SU-DHL-6 (cell line): ENCODE measurements around the gene HDGFL3.
"Not testable (repeated sequence)": the region's sequence is repeated elsewhere in the genome, so short reads cannot be mapped to it uniquely, and the experiment has no call there.

ENCODE experiments used
- H2AFZ ChIP-seq: fragments of 200-600 bp; sonication (generic); 2 replicates; pipeline ENCODE4 v1.6.1; 2014; ENCODE audit warnings: low read depth, mild to moderate bottlenecking, moderate library complexity, mixed read lengths, antibody characterized with exemption, low read length; ENCODE audit not compliant: severe bottlenecking
- H3F3A ChIP-seq: fragments of 200-600 bp; shearing (Covaris generic); 2 replicates; pipeline ENCODE4 v1.6.0; 2016; ENCODE audit warnings: antibody characterized with exemption, mild to moderate bottlenecking; ENCODE audit not compliant: insufficient read depth
- H3K27ac ChIP-seq: fragments of 200-600 bp; sonication (generic); 2 replicates; pipeline ENCODE4 v1.5.1; 2016; ENCODE audit warnings: low read depth, mild to moderate bottlenecking, low read length, moderate library complexity, mixed read lengths
- H3K27me3 ChIP-seq: fragments of 200-600 bp; sonication (generic), shearing (Covaris generic); 2 replicates; pipeline ENCODE4 v1.6.0; 2014; ENCODE audit warnings: mild to moderate bottlenecking, low read length
- H3K36me3 ChIP-seq: fragments of 200-600 bp; sonication (generic); 2 replicates; pipeline ENCODE4 v1.6.1; 2014; ENCODE audit warnings: mild to moderate bottlenecking, low read length, mixed read lengths
- H3K4me2 ChIP-seq: fragments of 300-600, 200-600 bp; shearing (Covaris generic), sonication (generic); 2 replicates; pipeline ENCODE4 v1.6.0; 2014; ENCODE audit warnings: low read length, low read depth, mild to moderate bottlenecking; ENCODE audit not compliant: poor library complexity, severe bottlenecking
- H3K4me3 ChIP-seq: fragments of 200-600 bp; sonication (generic); 2 replicates; pipeline ENCODE4 v1.5.1; 2014; ENCODE audit warnings: antibody characterized with exemption, low read length, mild to moderate bottlenecking, mixed read lengths; ENCODE audit not compliant: insufficient read depth, poor library complexity, severe bottlenecking
- H3K79me2 ChIP-seq: fragments of 200-600 bp; sonication (generic); 2 replicates; pipeline ENCODE4 v1.6.1; 2014; ENCODE audit warnings: mild to moderate bottlenecking, low read length, moderate library complexity; ENCODE audit not compliant: insufficient read depth
- H3K9ac ChIP-seq: fragments of 200-600 bp; sonication (generic); 2 replicates; pipeline ENCODE4 v1.7.0; 2014; ENCODE audit warnings: mild to moderate bottlenecking, low read length
- H3K9me2 ChIP-seq: fragments of 200-600 bp; sonication (generic); replicated peaks from 2 replicates; pipeline ENCODE4 v1.6.1; 2014; ENCODE audit warnings: low read length; ENCODE audit not compliant: insufficient read depth
- H3K9me3 ChIP-seq: fragments of 200-600 bp; sonication (generic); 2 replicates; pipeline ENCODE4 v1.6.1; 2014; ENCODE audit warnings: low read length, mixed read lengths; ENCODE audit not compliant: insufficient read depth
- H4K20me1 ChIP-seq: fragments of 200-600 bp; sonication (generic); 2 replicates; pipeline ENCODE4 v1.6.1; 2014; ENCODE audit warnings: low read depth, mild to moderate bottlenecking, antibody characterized with exemption, low read length, moderate library complexity, mixed read lengths
- CTCF ChIP-seq: fragments of 200-600 bp; sonication (generic); IDR thresholded peaks from one replicate; pipeline ENCODE4 v1.5.1; 2017; ENCODE audit warnings: antibody characterized with exemption, mild to moderate bottlenecking, low read length, moderate library complexity; ENCODE audit not compliant: insufficient read depth, poor library complexity, severe bottlenecking
- EZH2phosphoT487 ChIP-seq: fragments of 200-600 bp; sonication (generic), shearing (Covaris generic); conservative IDR thresholded peaks from 2 replicates; pipeline ENCODE4 v1.6.1; 2018; ENCODE audit warnings: mild to moderate bottlenecking, antibody characterized with exemption, low read length, moderate library complexity, mixed read lengths

The HDGFL3 gene

GRCh38 chr15:83092309-83092976 lies 115.2 kb downstream of the HDGFL3 start:
- Histone ChIP-seq H3K9me3 (no peaks in the 10 kb centered on the region), H2AFZ (no peak overlapping the region), H3K4me3 (no peak overlapping the region), H3K9me2 (no peaks in the 10 kb centered on the region), H3K36me3 (no peaks in the 10 kb centered on the region), H3K27ac (no peak overlapping the region), H3K27me3 (no peaks in the 10 kb centered on the region), H4K20me1 (no peaks in the 10 kb centered on the region), H3F3A (no peaks in the 10 kb centered on the region), H3K4me2 (no peak overlapping the region), H3K9ac (no peak overlapping the region), H3K79me2 (no peaks in the 10 kb centered on the region)
- TF ChIP-seq CTCF = no peak
- no peak for TF ChIP-seq EZH2phosphoT487

- H2AFZ ChIP-seq, H3K9ac ChIP-seq, H3K79me2 ChIP-seq, H3K9me3 ChIP-seq, H3K4me3 ChIP-seq, H3K27ac ChIP-seq, H3K9me2 ChIP-seq, H3K36me3 ChIP-seq, H3K4me2 ChIP-seq, H4K20me1 ChIP-seq, H3F3A ChIP-seq, H3K27me3 ChIP-seq: not testable (repeated sequence)
These were observed 115.7 kb downstream of the HDGFL3 start for GRCh38 chr15:83091965-83092308.

- Histone ChIP-seq H3K27ac (no peak overlapping the region), H4K20me1 (no peaks in the 10 kb centered on the region), H3K9ac (no peak overlapping the region), H3K9me2 (no peaks in the 10 kb centered on the region), H2AFZ (no peak overlapping the region), H3K79me2 (no peaks in the 10 kb centered on the region), H3K4me2 (no peak overlapping the region), H3K9me3 (no peaks in the 10 kb centered on the region), H3K36me3 (no peaks in the 10 kb centered on the region), H3F3A (no peaks in the 10 kb centered on the region), H3K27me3 (no peaks in the 10 kb centered on the region), H3K4me3 (no peak overlapping the region)
- TF ChIP-seq CTCF (no peak), EZH2phosphoT487 (no peak)
These were observed 117.2 kb downstream of the HDGFL3 start for GRCh38 chr15:83090465-83090864.

GRCh38 chr15:83088876-83089275 lies 118.7 kb downstream of the HDGFL3 start:
- Histone ChIP-seq H4K20me1 (no peaks in the 10 kb centered on the region), H3K4me3 (no peak overlapping the region), H3F3A (no peaks in the 10 kb centered on the region), H3K9me3 (no peaks in the 10 kb centered on the region), H3K27me3 (no peaks in the 10 kb centered on the region), H3K9ac (no peak overlapping the region), H3K4me2 (no peak overlapping the region), H3K27ac (no peak overlapping the region), H3K79me2 (no peaks in the 10 kb centered on the region), H2AFZ (no peak overlapping the region), H3K9me2 (no peaks in the 10 kb centered on the region), H3K36me3 (no peaks in the 10 kb centered on the region)
- TF ChIP-seq EZH2phosphoT487 (no peak), CTCF (no peak)
